GM23338 (cell line): ENCODE measurements around the gene BTBD9.

Experiments used
- CREB1 ChIP-seq: fragments of 250-450 bp; sonication (Bioruptor Pico); IDR thresholded peaks from 2 replicates; pipeline ENCODE4 v1.5.0; 2020; ENCODE audit warnings: low read depth, mild to moderate bottlenecking, moderate library complexity
- CTCF ChIP-seq, 2 experiments: fragments of 200-600 bp in 1 of 2; sonication (generic) in 1 of 2; conservative IDR thresholded peaks; 2 replicates each; pipeline versions ENCODE4 v1.5.1 to v1.6.1; 2016 to 2017; ENCODE audit warnings: antibody characterized with exemption in 2 of 2, low read depth in 2 of 2, mild to moderate bottlenecking in 2 of 2, moderate library complexity in 1 of 2
- EZH2 ChIP-seq: fragments of 200-600 bp; sonication (generic); IDR thresholded peaks from one replicate; pipeline ENCODE4 v1.8.0; 2017; ENCODE audit warnings: antibody characterized with exemption, mild to moderate bottlenecking, low read depth; ENCODE audit not compliant: unreplicated experiment
- EZH2phosphoT487 ChIP-seq: fragments of 200-600 bp; sonication (generic); IDR thresholded peaks from one replicate; pipeline ENCODE4 v1.8.1; 2018; ENCODE audit warnings: antibody characterized with exemption; ENCODE audit not compliant: unreplicated experiment
- JUNB ChIP-seq: IDR thresholded peaks from one replicate; pipeline ENCODE4 v1.6.1; 2016; ENCODE audit warnings: antibody characterized with exemption; ENCODE audit not compliant: unreplicated experiment
- NANOG ChIP-seq: IDR thresholded peaks from 2 replicates; pipeline ENCODE4 v1.6.1; 2016; ENCODE audit warnings: antibody characterized with exemption, borderline replicate concordance
- POLR2AphosphoS5 ChIP-seq: IDR thresholded peaks from 2 replicates; pipeline ENCODE4 v1.6.1; 2016; ENCODE audit warnings: antibody characterized with exemption, low read depth
- REST ChIP-seq: IDR thresholded peaks from one replicate; pipeline ENCODE4 v1.6.1; 2018; ENCODE audit warnings: antibody characterized with exemption; ENCODE audit not compliant: unreplicated experiment
- STAT1 ChIP-seq: IDR thresholded peaks from one replicate; pipeline ENCODE4 v1.6.1; 2016; ENCODE audit warnings: antibody characterized with exemption; ENCODE audit not compliant: unreplicated experiment
- ZNF114 ChIP-seq: fragments of 250-450 bp; sonication (Bioruptor Pico); IDR thresholded peaks from 2 replicates; pipeline ENCODE4 v1.5.0; 2020; ENCODE audit warnings: mild to moderate bottlenecking, moderate library complexity
- TF ChIP-seq, protein P1 (sequence below): IDR thresholded peaks from 2 replicates; pipeline ENCODE4 v1.6.1; 2016; ENCODE audit warnings: antibody characterized with exemption

- TF ChIP-seq CTCF (conservative IDR thresholded peaks at IDR 0.05; ENCODE audit: low read depth in 2 of 2) (no peak), EZH2phosphoT487 (no peak), CREB1 (CRISPR knock-in tag) (no peak), EZH2 (no peak), POLR2AphosphoS5 (no peak), REST (no peak), JUNB (no peak), STAT1 (no peak), NANOG (no peak), ZNF114 (no peak)
- TF ChIP-seq, protein P1, sequence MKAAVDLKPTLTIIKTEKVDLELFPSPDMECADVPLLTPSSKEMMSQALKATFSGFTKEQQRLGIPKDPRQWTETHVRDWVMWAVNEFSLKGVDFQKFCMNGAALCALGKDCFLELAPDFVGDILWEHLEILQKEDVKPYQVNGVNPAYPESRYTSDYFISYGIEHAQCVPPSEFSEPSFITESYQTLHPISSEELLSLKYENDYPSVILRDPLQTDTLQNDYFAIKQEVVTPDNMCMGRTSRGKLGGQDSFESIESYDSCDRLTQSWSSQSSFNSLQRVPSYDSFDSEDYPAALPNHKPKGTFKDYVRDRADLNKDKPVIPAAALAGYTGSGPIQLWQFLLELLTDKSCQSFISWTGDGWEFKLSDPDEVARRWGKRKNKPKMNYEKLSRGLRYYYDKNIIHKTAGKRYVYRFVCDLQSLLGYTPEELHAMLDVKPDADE, result no peak
Observed at GRCh38 chr6:38193051-38193450, 446.7 kb downstream of the BTBD9 start.
